Measurements from ENCODE around the gene RPL29.

The RPL29 gene

GRCh38 chr3:51961011-51961410, 34.7 kb downstream of the RPL29 start:
- DNase-seq (ENCODE audit: low read depth in 1 of 2, low spot score in 1 of 2) = no peak
- no peak overlapping the region for H3K27ac ChIP-seq (replicated peaks)
- H3K27me3 ChIP-seq (ENCODE audit: insufficient read depth, poor library complexity, severe bottlenecking) = peaks cover 10% of the 10 kb centered on the region
- no peak for TF ChIP-seq SPI1 (IDR thresholded peaks at IDR 0.05; ENCODE audit: borderline replicate concordance, low read depth)
- TF ChIP-seq, protein P1, sequence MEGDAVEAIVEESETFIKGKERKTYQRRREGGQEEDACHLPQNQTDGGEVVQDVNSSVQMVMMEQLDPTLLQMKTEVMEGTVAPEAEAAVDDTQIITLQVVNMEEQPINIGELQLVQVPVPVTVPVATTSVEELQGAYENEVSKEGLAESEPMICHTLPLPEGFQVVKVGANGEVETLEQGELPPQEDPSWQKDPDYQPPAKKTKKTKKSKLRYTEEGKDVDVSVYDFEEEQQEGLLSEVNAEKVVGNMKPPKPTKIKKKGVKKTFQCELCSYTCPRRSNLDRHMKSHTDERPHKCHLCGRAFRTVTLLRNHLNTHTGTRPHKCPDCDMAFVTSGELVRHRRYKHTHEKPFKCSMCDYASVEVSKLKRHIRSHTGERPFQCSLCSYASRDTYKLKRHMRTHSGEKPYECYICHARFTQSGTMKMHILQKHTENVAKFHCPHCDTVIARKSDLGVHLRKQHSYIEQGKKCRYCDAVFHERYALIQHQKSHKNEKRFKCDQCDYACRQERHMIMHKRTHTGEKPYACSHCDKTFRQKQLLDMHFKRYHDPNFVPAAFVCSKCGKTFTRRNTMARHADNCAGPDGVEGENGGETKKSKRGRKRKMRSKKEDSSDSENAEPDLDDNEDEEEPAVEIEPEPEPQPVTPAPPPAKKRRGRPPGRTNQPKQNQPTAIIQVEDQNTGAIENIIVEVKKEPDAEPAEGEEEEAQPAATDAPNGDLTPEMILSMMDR (IDR thresholded peaks at IDR 0.05; ENCODE audit: insufficient read depth, low read length) = no peak
- TF ChIP-seq REST (IDR thresholded peaks at IDR 0.05; ENCODE audit: insufficient replicate concordance, low read depth) = no peak
- TF ChIP-seq GABPA (IDR thresholded peaks at IDR 0.05; ENCODE audit: low read depth) = no peak
- TF ChIP-seq POLR2AphosphoS5 (IDR thresholded peaks at IDR 0.05; ENCODE audit: low read depth) = no peak
- H3K4me3 ChIP-seq (replicated peaks; ENCODE audit: insufficient read depth, low read length) = no peak overlapping the region

- no peak for DNase-seq (ENCODE audit: low read depth in 1 of 2, low spot score in 1 of 2)
- TF ChIP-seq POLR2AphosphoS5 (IDR thresholded peaks at IDR 0.05; ENCODE audit: low read depth) = no peak
- H3K4me3 ChIP-seq (replicated peaks; ENCODE audit: insufficient read depth, low read length) = no peak overlapping the region
- no peak overlapping the region for H3K27ac ChIP-seq (replicated peaks)
- H3K27me3 ChIP-seq (ENCODE audit: insufficient read depth, poor library complexity, severe bottlenecking) = peaks cover 8% of the 10 kb centered on the region
Measured at GRCh38 chr3:51960386-51960785, 35.3 kb downstream of the RPL29 start.

GRCh38 chr3:51959651-51960050, 36.0 kb downstream of the RPL29 start:
- H3K27ac ChIP-seq (replicated peaks) = no peak overlapping the region
- no peak for DNase-seq (ENCODE audit: low read depth in 1 of 2, low spot score in 1 of 2)
- TF ChIP-seq, protein P1 (IDR thresholded peaks at IDR 0.05; ENCODE audit: insufficient read depth, low read length) = no peak
- no peak for TF ChIP-seq REST (IDR thresholded peaks at IDR 0.05; ENCODE audit: insufficient replicate concordance, low read depth)
- TF ChIP-seq SPI1 (IDR thresholded peaks at IDR 0.05; ENCODE audit: borderline replicate concordance, low read depth) = no peak
- TF ChIP-seq POLR2AphosphoS5 (IDR thresholded peaks at IDR 0.05; ENCODE audit: low read depth) = no peak
- TF ChIP-seq GABPA (IDR thresholded peaks at IDR 0.05; ENCODE audit: low read depth) = no peak
- H3K4me3 ChIP-seq (replicated peaks; ENCODE audit: insufficient read depth, low read length) = no peak overlapping the region
- peaks cover 8% of the 10 kb centered on the region for H3K27me3 ChIP-seq (ENCODE audit: insufficient read depth, poor library complexity, severe bottlenecking)

DNA sequence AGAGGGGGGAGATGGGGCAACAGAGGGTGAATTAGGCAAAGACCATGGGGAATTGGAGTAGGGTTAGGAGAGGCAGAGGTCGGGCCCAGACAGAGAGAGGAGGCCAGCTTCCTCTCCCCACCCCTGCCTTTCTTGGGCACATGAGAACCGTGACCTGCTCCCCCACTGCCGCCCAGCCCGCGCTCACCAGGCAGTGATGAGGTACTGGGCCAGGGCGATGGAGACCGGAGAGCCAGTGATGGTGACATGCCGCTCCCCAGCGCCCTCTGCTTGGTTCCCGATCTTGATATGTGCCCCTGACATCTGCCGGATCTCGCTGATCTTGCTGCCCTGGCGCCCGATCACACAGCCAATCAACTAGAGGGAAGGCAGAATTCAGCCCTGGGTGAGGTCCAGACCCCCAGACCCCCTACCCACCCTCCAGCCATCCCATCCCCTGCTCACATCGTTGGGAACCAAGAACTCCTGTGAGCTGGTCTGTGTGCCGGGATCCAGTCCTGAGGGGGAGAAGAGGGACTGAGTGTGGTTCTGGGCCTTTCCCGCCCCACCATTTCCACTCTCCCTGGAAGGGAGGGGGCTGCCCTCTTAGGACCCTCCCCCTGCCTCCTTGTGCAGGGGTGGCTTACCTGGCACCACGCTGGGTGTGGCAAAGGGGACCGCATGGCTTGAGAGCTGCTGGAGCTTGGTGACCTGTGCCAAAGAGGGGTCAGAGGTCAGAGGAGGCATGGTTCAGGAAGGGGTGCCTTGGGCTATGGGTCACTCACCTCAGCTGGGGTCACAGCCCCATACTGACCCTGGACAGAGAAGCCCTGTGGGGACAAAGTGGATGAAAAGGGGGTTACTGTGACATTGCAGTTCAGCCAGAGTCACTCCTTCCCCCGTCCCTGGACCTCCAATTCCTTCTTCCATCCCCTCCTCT, 36.8 kb downstream of the RPL29 start:
- no peak for TF ChIP-seq REST (IDR thresholded peaks at IDR 0.05; ENCODE audit: insufficient replicate concordance, low read depth)

More for the DNA sequence above, 36.8 kb downstream of the RPL29 start:
- peaks cover 8% of the 10 kb centered on the region for H3K27me3 ChIP-seq (ENCODE audit: insufficient read depth, poor library complexity, severe bottlenecking)
- no peak overlapping the region for H3K27ac ChIP-seq (replicated peaks)
- no peak for DNase-seq (ENCODE audit: low read depth in 1 of 2, low spot score in 1 of 2)
- H3K4me3 ChIP-seq (replicated peaks; ENCODE audit: insufficient read depth, low read length) = no peak overlapping the region

Measured in HL-60 (cell line).